RKO (cell line): ENCODE results near the gene NOXA1.

Experiments
- DNase-seq: peaks from one replicate; pipeline ENCODE4 v3.0.0-alpha.2; 2016; ENCODE audit warnings: low spot score

NOXA1 gene

DNA sequence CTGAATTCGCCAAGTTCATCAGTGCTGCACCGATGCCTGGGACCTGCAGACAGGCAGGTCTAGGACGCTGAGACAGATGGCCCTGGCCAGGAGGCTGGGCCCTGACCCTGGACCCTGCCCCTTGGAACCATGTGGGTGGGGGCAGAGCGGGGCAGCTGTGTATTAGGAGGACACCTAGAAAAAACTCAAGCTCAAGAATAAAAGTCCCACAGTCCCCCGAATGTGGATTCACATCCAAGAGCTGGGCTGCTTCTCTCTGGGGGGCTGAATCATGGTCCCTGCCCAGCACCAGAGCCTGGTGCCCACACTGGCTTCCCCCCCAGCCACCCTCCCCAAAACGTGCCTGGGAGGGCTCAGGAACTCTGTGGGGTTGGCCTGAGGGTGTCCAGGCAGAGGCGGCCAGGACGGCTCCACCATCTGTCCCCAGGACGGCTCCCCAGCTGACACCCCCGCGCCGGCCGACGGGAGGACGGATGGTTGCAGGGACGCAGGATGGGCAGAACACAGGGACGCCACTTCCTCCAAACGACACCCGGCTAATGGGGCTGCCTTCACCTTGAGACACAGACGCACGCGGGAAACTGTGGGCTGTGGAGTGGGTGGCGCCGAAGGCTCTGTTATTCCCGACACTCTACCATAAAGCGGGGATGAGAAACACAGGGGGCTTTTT is 35.2 kb upstream of the NOXA1 start:
- no peak for DNase-seq

GRCh38 chr9:137388589-137389427 is 34.4 kb upstream of the NOXA1 start:
- no peak for DNase-seq

- no peak for DNase-seq
Observed at GRCh38 chr9:137389428-137389746, 33.8 kb upstream of the NOXA1 start.

DNA sequence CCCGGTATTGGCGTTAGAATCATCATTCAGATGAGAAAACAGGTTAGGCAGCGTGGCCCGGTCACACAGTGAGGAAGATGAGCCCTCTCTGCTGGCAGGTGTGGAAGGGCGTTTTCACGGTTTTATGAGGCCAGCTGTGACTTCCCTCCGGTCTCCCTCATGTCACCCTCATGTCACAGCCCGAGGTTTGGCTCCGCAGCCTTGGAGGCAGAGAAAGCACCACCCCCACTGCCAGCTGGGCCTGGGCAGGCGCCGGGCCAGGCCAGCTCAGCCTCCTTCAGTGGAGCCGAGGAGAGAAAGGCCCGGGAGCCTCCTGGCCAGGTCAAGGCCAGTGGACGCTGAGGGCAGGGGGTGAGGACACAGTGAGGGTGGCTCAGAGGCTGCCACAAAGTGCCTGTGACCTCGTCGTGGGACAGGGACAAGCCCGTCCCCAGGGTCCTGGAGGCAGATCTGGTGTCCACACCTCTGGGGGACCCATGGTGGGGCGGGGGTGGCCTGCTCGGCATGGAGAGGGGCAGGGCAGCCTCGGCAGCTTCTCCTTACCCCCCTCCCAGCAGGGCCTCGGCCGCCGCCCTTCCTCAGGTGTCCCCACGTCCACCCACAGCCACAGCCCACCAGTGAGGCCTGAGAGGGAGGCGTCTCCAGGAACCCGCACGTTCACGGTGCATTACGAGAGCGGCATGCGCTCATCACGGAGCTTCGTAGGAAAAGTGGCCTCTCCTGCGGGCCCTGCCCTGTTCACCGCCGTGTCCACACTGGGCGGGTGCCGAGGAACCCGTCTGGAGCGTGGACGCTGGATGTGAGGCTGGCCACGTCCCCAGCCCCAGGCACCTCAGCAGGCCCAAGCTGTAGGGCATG is 32.4 kb upstream of the NOXA1 start:
- DNase-seq = no peak

GRCh38 chr9:137391411-137391754 is 31.8 kb upstream of the NOXA1 start:
- DNase-seq = no peak

GRCh38 chr9:137392232-137393007 is 30.8 kb upstream of the NOXA1 start:
- no peak for DNase-seq

- DNase-seq = no peak
Observed at GRCh38 chr9:137393176-137394150, 29.7 kb upstream of the NOXA1 start.

DNA sequence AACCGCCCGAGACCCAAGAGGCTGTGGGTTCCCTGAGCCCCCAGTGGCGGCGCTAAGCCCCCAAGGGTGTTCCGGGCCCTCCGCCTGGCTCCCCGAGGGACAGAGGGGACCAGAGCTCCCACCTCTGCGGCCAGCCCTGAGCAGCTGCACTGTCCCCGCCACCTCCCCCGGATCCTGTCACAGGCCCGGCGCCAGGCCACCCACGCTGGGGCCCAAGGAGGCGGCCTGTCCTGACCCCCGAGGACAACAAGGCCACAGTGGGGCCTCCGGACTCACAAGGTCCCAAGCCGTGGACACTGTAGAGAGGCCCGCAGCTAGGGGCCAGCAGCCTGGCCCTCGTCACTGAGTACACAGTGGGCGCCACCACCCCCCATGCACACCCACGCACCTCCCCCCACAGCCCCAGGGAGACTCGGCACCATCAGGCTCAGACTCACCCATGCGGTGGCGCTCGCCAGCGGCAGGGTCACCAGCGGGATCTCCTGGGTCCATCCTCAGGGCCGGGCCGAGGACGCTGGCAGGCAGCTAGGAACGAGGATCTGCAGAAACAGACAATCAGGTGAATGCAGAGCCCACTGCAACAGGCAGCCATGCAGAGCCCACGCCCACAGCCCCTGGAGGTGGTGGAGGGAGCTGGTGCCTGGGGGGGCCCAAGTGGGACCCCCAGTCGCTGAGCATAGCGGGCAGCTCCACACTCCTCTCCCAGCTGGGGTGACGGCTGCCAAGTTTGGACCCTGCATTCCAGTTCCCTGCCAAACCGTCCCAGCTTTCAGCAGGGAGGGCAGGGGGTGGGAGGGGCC is 28.1 kb upstream of the NOXA1 start:
- no peak for DNase-seq

GRCh38 chr9:137395666-137396010 is 27.6 kb upstream of the NOXA1 start:
- DNase-seq = no peak

DNA sequence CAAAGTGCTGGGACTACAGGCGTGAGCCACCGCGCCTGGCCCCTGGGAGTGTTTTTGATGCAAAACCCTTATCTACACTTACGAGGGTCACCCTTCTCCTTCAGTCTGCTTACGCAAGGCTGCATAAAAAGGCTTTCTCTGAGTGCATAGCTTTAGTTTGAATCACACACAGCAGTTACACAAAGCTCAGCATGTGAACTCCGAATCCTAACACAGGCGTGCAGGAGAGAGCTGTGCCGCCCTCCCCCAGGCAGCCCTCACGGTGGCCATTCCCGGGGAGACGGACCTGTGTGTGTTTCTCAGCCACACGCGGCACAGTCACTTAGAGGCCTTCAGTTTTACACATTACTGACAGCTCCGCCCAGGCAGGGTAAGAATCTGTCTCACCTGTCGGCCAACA is 27.0 kb upstream of the NOXA1 start:
- no peak for DNase-seq

DNA sequence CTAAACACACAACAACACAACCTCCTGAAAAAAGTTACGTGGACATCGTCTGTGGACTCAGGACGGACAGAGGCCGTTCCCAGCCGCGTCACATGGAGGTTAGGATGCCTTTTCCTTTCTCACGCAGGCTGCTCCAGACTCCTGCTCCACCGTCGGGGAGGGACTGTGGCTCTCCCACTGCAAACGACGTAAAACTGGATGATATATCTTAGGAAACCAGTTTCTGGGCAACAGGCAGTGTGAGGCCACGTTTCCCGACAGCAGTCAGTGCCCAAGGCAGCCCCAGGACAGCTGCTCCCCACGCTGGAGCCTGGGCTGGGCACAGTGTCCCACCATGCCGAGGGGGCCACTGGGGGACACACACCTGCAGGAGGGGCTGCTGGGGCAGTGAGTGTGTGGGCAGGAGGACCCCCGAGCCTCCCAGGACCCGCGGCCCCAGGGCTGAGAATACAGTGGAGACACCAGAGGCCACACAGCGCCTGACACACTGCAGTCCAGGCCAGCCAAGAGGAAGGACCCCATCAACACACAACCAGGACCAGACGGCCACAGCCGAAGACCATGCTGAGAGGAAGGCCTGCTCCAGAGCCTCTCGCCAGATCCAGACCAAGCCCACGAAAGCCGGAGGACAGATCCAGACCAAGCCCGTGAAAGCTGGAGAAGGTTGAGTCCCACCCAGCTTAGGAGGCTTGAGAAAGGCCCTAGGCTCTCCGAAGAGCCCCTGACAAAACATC is 26.4 kb upstream of the NOXA1 start:
- DNase-seq = no peak

DNA sequence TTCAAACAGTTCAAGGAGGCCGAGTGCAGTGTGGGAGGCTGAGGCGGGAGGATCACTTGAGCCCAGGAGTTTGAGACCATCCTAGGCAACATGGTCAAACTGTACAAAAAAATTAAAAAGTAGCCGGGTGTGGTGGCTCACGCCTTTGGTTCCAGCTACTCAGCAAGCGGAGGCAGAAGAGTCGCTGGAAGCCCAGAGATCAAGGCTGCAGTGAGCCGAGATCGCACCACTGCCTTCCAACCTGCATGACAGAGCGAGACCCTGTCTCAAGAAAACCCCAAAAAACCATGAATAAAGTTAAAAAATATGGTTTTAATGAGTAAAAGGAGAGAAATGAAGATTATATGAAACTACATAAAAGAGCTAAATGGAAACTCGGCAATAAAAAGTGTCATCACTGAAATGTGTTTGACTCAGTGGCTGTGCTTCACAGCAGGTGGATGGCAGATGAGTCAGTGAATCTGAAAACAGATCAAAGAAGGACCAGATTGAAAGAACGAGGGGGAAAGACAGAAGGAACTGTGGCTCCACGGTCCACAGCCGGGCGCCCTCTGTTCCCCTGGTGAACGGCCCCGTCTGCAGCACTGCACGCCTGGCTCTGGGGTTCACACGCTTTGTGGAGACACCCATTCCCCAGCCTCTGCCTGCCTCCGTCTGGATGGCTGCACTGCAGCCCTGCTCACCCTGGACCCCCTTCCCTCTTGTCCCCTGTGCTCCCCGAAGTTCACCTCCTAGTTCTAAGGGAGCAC is 25.3 kb upstream of the NOXA1 start:
- DNase-seq = peak; percentile 51

DNA sequence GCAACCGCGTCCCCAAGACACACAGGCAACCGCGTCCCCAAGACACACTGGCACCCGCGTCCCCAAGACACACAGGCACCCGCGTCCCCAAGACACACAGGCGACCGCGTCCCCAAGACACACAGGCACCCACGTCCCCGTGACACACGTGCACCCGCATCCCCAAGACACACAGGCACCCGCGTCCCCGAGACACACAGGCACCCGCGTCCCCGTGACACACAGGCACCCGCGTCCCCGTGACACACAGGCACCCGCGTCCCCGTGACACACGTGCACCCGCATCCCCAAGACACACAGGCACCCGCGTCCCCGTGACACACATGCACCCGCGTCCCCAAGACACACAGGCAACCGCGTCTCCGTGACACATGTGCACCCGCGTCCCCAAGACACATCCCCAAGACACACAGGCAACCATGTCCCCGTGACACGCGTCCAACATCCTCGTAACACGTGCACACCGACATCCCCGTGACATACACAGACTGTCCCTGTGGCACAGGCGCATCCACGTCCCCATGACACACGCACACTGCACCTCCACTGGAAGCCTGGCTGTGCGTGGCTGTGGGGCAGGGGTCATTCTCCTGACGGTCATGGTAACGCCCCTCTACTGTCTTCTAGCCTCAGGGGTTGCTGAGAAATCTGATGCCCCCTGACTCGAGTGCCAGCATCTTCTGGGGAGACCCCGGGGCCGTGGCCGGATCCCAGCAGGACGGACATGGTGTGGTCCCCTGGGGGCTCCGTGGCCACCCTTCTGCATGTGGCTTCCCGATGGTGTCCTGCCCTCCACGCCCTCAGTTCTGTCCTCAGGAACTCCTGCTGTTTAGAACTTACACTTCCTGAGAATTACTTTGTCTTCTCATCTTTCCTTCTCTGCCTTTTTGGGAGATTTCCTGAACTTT is 24.4 kb upstream of the NOXA1 start:
- DNase-seq = no peak

DNA sequence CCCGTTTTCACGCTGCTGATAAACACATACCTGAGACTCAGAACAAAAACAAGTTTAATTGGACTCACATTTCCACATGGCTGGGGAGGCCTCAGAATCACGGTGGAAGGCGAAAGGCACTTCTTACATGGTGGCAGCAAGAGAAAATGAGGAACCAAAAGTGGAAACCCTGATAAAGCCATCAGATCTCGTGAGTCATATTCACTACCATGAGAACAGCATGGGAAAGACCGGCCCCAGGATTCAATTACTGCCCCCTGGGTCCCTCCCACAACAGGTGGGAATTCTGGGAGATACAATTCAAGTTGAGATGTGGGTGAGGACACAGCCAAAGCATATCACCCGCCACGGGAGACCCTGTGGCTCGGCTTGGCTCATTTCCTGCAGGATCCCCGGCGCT is 20.4 kb upstream of the NOXA1 start:
- DNase-seq = no peak

GRCh38 chr9:137403269-137403668 is 19.9 kb upstream of the NOXA1 start:
- DNase-seq = no peak

DNA sequence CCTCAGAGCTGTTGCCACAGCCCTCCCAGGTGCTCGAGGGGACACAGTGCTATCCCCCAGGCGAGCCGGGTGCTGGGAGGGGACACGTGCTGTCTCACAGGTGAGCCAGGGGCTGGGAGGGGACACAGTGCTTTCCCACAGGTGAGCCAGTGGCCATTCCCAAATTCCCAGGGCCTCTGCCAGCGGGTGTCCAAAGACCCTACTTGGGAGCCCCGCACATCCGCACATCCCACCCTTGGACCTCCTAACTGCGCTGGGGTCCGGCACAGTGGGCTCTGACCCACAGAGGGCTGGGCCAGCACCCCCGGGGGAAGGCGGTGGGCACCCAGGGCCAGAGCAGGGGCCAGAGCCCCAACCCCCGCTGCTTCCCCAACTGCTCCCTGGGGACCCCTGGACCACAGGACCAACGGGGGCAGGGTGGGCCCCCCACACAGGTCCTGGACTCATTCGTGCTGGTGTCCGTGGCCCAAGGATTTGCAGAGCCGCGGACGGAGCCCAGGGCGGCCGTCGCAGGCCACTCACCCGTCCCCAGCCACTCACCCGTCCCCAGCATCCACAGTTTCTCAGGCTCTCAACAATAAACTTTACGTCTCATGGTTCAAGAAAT is 18.1 kb upstream of the NOXA1 start:
- DNase-seq = no peak

DNA sequence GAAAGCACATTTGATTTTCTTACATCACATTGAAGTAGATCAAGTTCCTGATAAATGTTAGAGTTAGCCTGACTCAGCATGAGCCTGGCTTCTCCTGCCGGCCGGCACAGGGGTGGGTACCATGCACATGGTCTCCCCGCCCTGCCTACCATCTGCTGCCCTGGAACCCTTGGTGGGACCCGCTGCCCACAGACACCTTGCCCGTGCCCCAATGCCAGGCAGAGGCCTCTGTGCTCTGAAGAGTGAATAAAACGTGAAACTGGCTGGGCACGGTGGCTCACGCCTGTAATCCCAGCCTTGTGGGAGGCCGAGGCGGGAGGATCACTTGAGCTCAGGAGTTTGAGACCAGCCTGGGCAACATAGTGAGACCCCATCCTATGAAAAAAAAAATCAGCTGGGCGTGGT is 17.5 kb upstream of the NOXA1 start:
- no peak for DNase-seq
